ENCODE data around the gene BRD2.
"Not testable (repeated sequence)": the region's sequence is repeated elsewhere in the genome, so short reads cannot be mapped to it uniquely, and the experiment has no call there.

The BRD2 gene

GRCh38 chr6:32938494-32938893 is 29.9 kb upstream of the BRD2 start:
- TF ChIP-seq GABPA (IDR thresholded peaks at IDR 0.05; ENCODE audit: low read depth) (no peak), POLR2AphosphoS5 (IDR thresholded peaks at IDR 0.05; ENCODE audit: low read depth) (no peak), SPI1 (IDR thresholded peaks at IDR 0.05; ENCODE audit: borderline replicate concordance, low read depth) (no peak), REST (IDR thresholded peaks at IDR 0.05; ENCODE audit: insufficient replicate concordance, low read depth) (no peak), CTCF (IDR thresholded peaks at IDR 0.05; ENCODE audit: insufficient read depth, low read length) (no peak)
- no peak overlapping the region for H3K4me3 ChIP-seq (replicated peaks; ENCODE audit: insufficient read depth, low read length)
- H3K27me3 ChIP-seq (ENCODE audit: insufficient read depth, poor library complexity, severe bottlenecking), result no peaks in the 10 kb centered on the region
- no peak overlapping the region for H3K27ac ChIP-seq (replicated peaks)
- DNase-seq (ENCODE audit: low read depth in 1 of 2, low spot score in 1 of 2), result no peak

GRCh38 chr6:32940656-32941213 is 27.7 kb upstream of the BRD2 start, which contains the start of gene HLA-DMB:
Gene HLA-DMB (minus strand): TSS chr6:32941028. CDS start chr6:32940807, 221 bp downstream.
- TF ChIP-seq GABPA (IDR thresholded peaks at IDR 0.05; ENCODE audit: low read depth) (no peak), SPI1 (IDR thresholded peaks at IDR 0.05; ENCODE audit: borderline replicate concordance, low read depth) (no peak), REST (IDR thresholded peaks at IDR 0.05; ENCODE audit: insufficient replicate concordance, low read depth) (no peak), POLR2AphosphoS5 (IDR thresholded peaks at IDR 0.05; ENCODE audit: low read depth) (no peak), CTCF (IDR thresholded peaks at IDR 0.05; ENCODE audit: insufficient read depth, low read length) (no peak)
- Histone ChIP-seq H3K27me3 (ENCODE audit: insufficient read depth, poor library complexity, severe bottlenecking) (no peaks in the 10 kb centered on the region), H3K27ac (replicated peaks) (no peak within 1 kb of the TSS), H3K4me3 (replicated peaks; ENCODE audit: insufficient read depth, low read length) (no peak within 1 kb of the TSS)
- DNase-seq (ENCODE audit: low read depth in 1 of 2, low spot score in 1 of 2), result peak in 1 of 2 experiments; percentile 53

- no peak overlapping the region for H3K27ac ChIP-seq (replicated peaks)
- peak in 1 of 2 experiments; percentile 6 for DNase-seq (ENCODE audit: low read depth in 1 of 2, low spot score in 1 of 2)
- H3K27me3 ChIP-seq (ENCODE audit: insufficient read depth, poor library complexity, severe bottlenecking), result no peaks in the 10 kb centered on the region
- H3K4me3 ChIP-seq (replicated peaks; ENCODE audit: insufficient read depth, low read length), result no peak overlapping the region
- TF ChIP-seq SPI1 (IDR thresholded peaks at IDR 0.05; ENCODE audit: borderline replicate concordance, low read depth) (no peak), CTCF (IDR thresholded peaks at IDR 0.05; ENCODE audit: insufficient read depth, low read length) (no peak), POLR2AphosphoS5 (IDR thresholded peaks at IDR 0.05; ENCODE audit: low read depth) (no peak), GABPA (IDR thresholded peaks at IDR 0.05; ENCODE audit: low read depth) (no peak), REST (IDR thresholded peaks at IDR 0.05; ENCODE audit: insufficient replicate concordance, low read depth) (no peak)
Observed at GRCh38 chr6:32941214-32941768, 27.1 kb upstream of the BRD2 start.

- not testable (repeated sequence) for DNase-seq (ENCODE audit: low read depth in 1 of 2, low spot score in 1 of 2); H3K4me3 ChIP-seq (replicated peaks; ENCODE audit: insufficient read depth, low read length); H3K27ac ChIP-seq (replicated peaks); H3K27me3 ChIP-seq (ENCODE audit: insufficient read depth, poor library complexity, severe bottlenecking)
Observed at GRCh38 chr6:32942555-32943123, 25.8 kb upstream of the BRD2 start.

Data from HL-60 (cell line).